HAP-1 (cell line): Measurements from ENCODE around the gene MUCL3.
"Not testable (repeated sequence)": the region's sequence is repeated elsewhere in the genome, so short reads cannot be mapped to it uniquely, and the experiment has no call there.

Source experiments
- DNase-seq, 2 experiments: peaks; one replicate each; pipeline ENCODE4 v3.0.0-alpha.2; 2016 to 2020; ENCODE audit warnings: low spot score in 2 of 2
- H3K27me3 ChIP-seq: fragments of 250-450 bp; sonication (Bioruptor Pico); 2 replicates; pipeline ENCODE4 v1.5.1; 2020; ENCODE audit warnings: low read depth, mild to moderate bottlenecking, moderate library complexity
- H3K36me3 ChIP-seq: fragments of 250-450 bp; sonication (Bioruptor Pico); replicated peaks from 2 replicates; pipeline ENCODE4 v1.5.1; 2020; ENCODE audit warnings: mild to moderate bottlenecking
- H3K4me1 ChIP-seq: fragments of 250-450 bp; sonication (Bioruptor Pico); 2 replicates; pipeline ENCODE4 v1.5.1; 2020; ENCODE audit warnings: mild to moderate bottlenecking
- H3K4me3 ChIP-seq: fragments of 250-450 bp; sonication (Bioruptor Pico); 2 replicates; pipeline ENCODE4 v1.5.1; 2020; ENCODE audit warnings: mild to moderate bottlenecking, moderate library complexity
- H3K9me3 ChIP-seq: fragments of 250-450 bp; sonication (Bioruptor Pico); 2 replicates; pipeline ENCODE4 v1.5.1; 2020; ENCODE audit warnings: mild to moderate bottlenecking, moderate library complexity
- in situ Hi-C: fragments of 300-500 bp; cut with MboI; formaldehyde crosslinking; loops from 3 replicates; pipeline ENCODE4 v1.14.3; 2020; ENCODE audit warnings: low sequenced_read_pairs, inconsistent platforms, mixed read lengths

MUCL3 gene

GRCh38 chr6:30964075-30964474 is 23.3 kb downstream of the MUCL3 start:
- no peak overlapping the region for H3K4me3 ChIP-seq
- no peak for DNase-seq
- H3K9me3 ChIP-seq: no peaks in the 10 kb centered on the region
- in situ Hi-C loops: no loop called here
- H3K36me3 ChIP-seq: no peaks in the 10 kb centered on the region
- H3K27me3 ChIP-seq: 0 out of 2 replicates have a peak, but pooled peaks cover under 1% of the 10 kb centered on the region
- H3K4me1 ChIP-seq: no peaks in the 10 kb centered on the region

GRCh38 chr6:30965140-30965601 is 24.4 kb downstream of the MUCL3 start:
- DNase-seq: no peak
- no peaks in the 10 kb centered on the region for H3K36me3 ChIP-seq
- H3K27me3 ChIP-seq: no peaks in the 10 kb centered on the region
- in situ Hi-C loops: no loop called here
- no peaks in the 10 kb centered on the region for H3K9me3 ChIP-seq
- H3K4me1 ChIP-seq: no peaks in the 10 kb centered on the region
- no peak overlapping the region for H3K4me3 ChIP-seq

- H3K27me3 ChIP-seq: no peaks in the 10 kb centered on the region
- in situ Hi-C loops: no loop called here
These were observed 25.4 kb downstream of the MUCL3 start for GRCh38 chr6:30966154-30966553.

GRCh38 chr6:30969171-30969570 is 28.4 kb downstream of the MUCL3 start:
- in situ Hi-C loops, H3K27me3 ChIP-seq, DNase-seq, H3K4me1 ChIP-seq, H3K36me3 ChIP-seq, H3K4me3 ChIP-seq, H3K9me3 ChIP-seq: not testable (repeated sequence)

More at GRCh38 chr6:30966154-30966553, 25.4 kb downstream of the MUCL3 start:
- no peak for DNase-seq
- H3K4me1 ChIP-seq: no peaks in the 10 kb centered on the region
- no peak overlapping the region for H3K4me3 ChIP-seq
- H3K36me3 ChIP-seq: no peaks in the 10 kb centered on the region
- H3K9me3 ChIP-seq: no peaks in the 10 kb centered on the region

- Histone ChIP-seq H3K4me3 (no peak overlapping the region), H3K4me1 (peaks cover 6% of the 10 kb centered on the region; the same call in 1 of the 2 replicates), H3K36me3 (no peaks in the 10 kb centered on the region), H3K9me3 (no peaks in the 10 kb centered on the region), H3K27me3 (0 out of 2 replicates have a peak, but pooled peaks cover 2% of the 10 kb centered on the region)
- in situ Hi-C loops: no loop called here
- DNase-seq: no peak
These were observed 30.2 kb downstream of the MUCL3 start for GRCh38 chr6:30970946-30971345.

- Histone ChIP-seq H3K36me3 (no peaks in the 10 kb centered on the region), H3K4me3 (no peak overlapping the region), H3K4me1 (peaks cover 6% of the 10 kb centered on the region; the same call in 1 of the 2 replicates), H3K27me3 (0 out of 2 replicates have a peak, but pooled peaks cover 2% of the 10 kb centered on the region), H3K9me3 (no peaks in the 10 kb centered on the region)
- DNase-seq: no peak
- in situ Hi-C loops: no loop called here
These were observed 32.0 kb downstream of the MUCL3 start for GRCh38 chr6:30972816-30973215.

- Histone ChIP-seq H3K27me3 (peaks cover 14% of the 10 kb centered on the region), H3K4me3 (no peak overlapping the region), H3K4me1 (peaks cover 6% of the 10 kb centered on the region; the same call in 1 of the 2 replicates), H3K36me3 (no peaks in the 10 kb centered on the region), H3K9me3 (no peaks in the 10 kb centered on the region)
- in situ Hi-C loops: no loop called here
- peak in 1 of 2 experiments; percentile 24 for DNase-seq
These were observed 33.9 kb downstream of the MUCL3 start for GRCh38 chr6:30974490-30975252.

GRCh38 chr6:30979141-30979540 is 38.4 kb downstream of the MUCL3 start:
- no peaks in the 10 kb centered on the region for H3K9me3 ChIP-seq
- no peak overlapping the region for H3K4me3 ChIP-seq
- in situ Hi-C loops: no loop called here
- no peaks in the 10 kb centered on the region for H3K36me3 ChIP-seq
- H3K4me1 ChIP-seq: peaks cover 6% of the 10 kb centered on the region; the same call in 1 of the 2 replicates
- H3K27me3 ChIP-seq: peaks cover 25% of the 10 kb centered on the region
- no peak for DNase-seq

- in situ Hi-C loops: no loop called here
- peaks cover 25% of the 10 kb centered on the region for H3K27me3 ChIP-seq
- H3K36me3 ChIP-seq: no peaks in the 10 kb centered on the region
- no peaks in the 10 kb centered on the region for H3K9me3 ChIP-seq
- no peak overlapping the region for H3K4me3 ChIP-seq
- no peak for DNase-seq
- H3K4me1 ChIP-seq: peaks cover 2% of the 10 kb centered on the region; the same call in 1 of the 2 replicates
These were observed 38.9 kb downstream of the MUCL3 start for GRCh38 chr6:30979690-30980089.

GRCh38 chr6:30981942-30982772 is 41.4 kb downstream of the MUCL3 start:
- peak in 1 of 2 experiments; percentile 21 for DNase-seq
- in situ Hi-C loops: no loop called here
- Histone ChIP-seq H3K4me1 (no peaks in the 10 kb centered on the region), H3K4me3 (no peak overlapping the region), H3K9me3 (no peaks in the 10 kb centered on the region), H3K27me3 (peaks cover 25% of the 10 kb centered on the region), H3K36me3 (no peaks in the 10 kb centered on the region)

GRCh38 chr6:30983439-30983838 is 42.7 kb downstream of the MUCL3 start, which contains the start of gene MUC21:
TSS of gene MUC21 (plus strand) at chr6:30983718. CDS start at chr6:30983959, 241 bp downstream.
- H3K27me3 ChIP-seq: peaks cover 23% of the 10 kb centered on the region
- H3K4me3 ChIP-seq: no peak within 1 kb of the TSS
- no peak for DNase-seq
- no peaks in the 10 kb centered on the region for H3K36me3 ChIP-seq
- in situ Hi-C loops: no loop called here
- no peaks in the 10 kb centered on the region for H3K4me1 ChIP-seq
- H3K9me3 ChIP-seq: no peaks in the 10 kb centered on the region

GRCh38 chr6:30985490-30985889 is 44.7 kb downstream of the MUCL3 start:
- Histone ChIP-seq H3K9me3 (no peaks in the 10 kb centered on the region), H3K4me3 (no peak overlapping the region), H3K4me1 (no peaks in the 10 kb centered on the region), H3K36me3 (no peaks in the 10 kb centered on the region), H3K27me3 (peaks cover 7% of the 10 kb centered on the region; the same call in 1 of the 2 replicates)
- no peak for DNase-seq
- in situ Hi-C loops: no loop called here

GRCh38 chr6:30987304-30987703 is 46.5 kb downstream of the MUCL3 start:
- H3K4me1 ChIP-seq: no peaks in the 10 kb centered on the region
- no peak for DNase-seq
- peaks cover 4% of the 10 kb centered on the region; the same call in 1 of the 2 replicates for H3K27me3 ChIP-seq
- in situ Hi-C loops: no loop called here
- no peaks in the 10 kb centered on the region; the same call in 1 of the 2 replicates for H3K9me3 ChIP-seq
- no peaks in the 10 kb centered on the region for H3K36me3 ChIP-seq
- no peak overlapping the region for H3K4me3 ChIP-seq
